Measurements from ENCODE around the gene UPF1. TPM values are rescaled to one million over a fixed set of nuclear protein-coding genes. Genes with fewer than 3 reads are reported as not detected.

UPF1 gene
- total and polyA plus RNA-seq, 4 donors, result 48.3 to 89.2 (median 64.5) TPM

DNA sequence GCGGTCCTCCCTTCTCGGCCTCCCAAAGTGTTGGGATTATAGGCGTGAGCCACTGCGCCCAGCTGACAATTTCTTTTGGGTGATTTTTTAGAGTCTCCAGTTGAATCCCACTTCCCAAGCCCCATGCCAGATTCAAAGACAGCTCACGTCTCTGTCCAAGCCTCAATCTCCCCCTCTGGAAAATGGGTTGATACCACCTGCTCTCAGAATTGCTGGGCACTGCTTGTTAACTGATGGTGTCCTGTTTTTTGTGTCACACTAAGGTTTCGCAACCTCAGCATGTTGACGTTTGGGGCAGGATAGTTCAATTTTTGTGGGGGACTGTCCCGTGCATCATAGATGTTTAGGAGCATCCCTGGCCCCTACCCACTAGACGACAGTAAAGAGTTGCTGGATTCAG, 14.2 kb upstream of the UPF1 start:
- no peak for DNase-seq
- Histone ChIP-seq H3K9ac (ENCODE audit: insufficient read depth in 1 of 2, low read length in 2 of 2) (no peak overlapping the region), H3K27me3 (ENCODE audit: control insufficient read depth in 3 of 3, insufficient read depth in 3 of 3, low read length in 2 of 3) (peaks cover 0 to 2% (median 0%) of the 10 kb centered on the region in 3 donors), H3K4me3 (no peak overlapping the region), H3K27ac (ENCODE audit: low read depth in 1 of 2, low read length in 1 of 2) (no peak overlapping the region), H3K4me1 (ENCODE audit: control insufficient read depth in 5 of 5, insufficient read depth in 5 of 5, low read length in 5 of 5) (no peaks in the 10 kb centered on the region), H3K36me3 (ENCODE audit: control insufficient read depth in 4 of 4, insufficient read depth in 4 of 4, low read length in 4 of 4) (no peaks in the 10 kb centered on the region), H3K9me3 (ENCODE audit: control insufficient read depth in 4 of 4, insufficient read depth in 3 of 4, low read length in 3 of 4) (no peaks in the 10 kb centered on the region)
- 84% methylated on average over 9 of the region's 9 CpGs for WGBS, 2 donors
- no peak for ATAC-seq (ENCODE audit: insufficient read depth, low FRiP score)
- TF ChIP-seq, protein P1, sequence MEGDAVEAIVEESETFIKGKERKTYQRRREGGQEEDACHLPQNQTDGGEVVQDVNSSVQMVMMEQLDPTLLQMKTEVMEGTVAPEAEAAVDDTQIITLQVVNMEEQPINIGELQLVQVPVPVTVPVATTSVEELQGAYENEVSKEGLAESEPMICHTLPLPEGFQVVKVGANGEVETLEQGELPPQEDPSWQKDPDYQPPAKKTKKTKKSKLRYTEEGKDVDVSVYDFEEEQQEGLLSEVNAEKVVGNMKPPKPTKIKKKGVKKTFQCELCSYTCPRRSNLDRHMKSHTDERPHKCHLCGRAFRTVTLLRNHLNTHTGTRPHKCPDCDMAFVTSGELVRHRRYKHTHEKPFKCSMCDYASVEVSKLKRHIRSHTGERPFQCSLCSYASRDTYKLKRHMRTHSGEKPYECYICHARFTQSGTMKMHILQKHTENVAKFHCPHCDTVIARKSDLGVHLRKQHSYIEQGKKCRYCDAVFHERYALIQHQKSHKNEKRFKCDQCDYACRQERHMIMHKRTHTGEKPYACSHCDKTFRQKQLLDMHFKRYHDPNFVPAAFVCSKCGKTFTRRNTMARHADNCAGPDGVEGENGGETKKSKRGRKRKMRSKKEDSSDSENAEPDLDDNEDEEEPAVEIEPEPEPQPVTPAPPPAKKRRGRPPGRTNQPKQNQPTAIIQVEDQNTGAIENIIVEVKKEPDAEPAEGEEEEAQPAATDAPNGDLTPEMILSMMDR (IDR thresholded peaks at IDR 0.05; ENCODE audit: control extremely low read depth, extremely low read depth), result no peak

DNA sequence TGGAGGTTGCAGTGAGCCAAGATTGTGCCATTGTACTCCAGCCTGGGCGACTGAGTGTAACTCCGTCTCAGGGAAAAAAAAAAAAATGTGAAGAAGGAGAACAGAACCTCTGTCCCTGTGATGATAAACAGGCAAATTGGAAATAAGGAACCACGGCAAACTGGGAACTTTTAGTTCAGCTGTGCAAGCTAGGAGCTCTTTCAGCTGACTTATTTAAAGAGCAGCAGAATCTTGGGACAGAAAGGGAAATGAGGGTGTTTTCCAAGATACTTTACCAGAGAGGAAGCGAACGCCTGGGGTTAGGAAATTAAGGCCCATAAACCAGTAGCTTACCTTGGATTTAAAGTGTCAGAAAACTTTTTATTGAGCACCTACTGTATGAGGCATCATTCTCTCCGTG, 3.0 kb upstream of the UPF1 start:
- H3K9ac ChIP-seq (ENCODE audit: insufficient read depth in 1 of 2, low read length in 2 of 2), result no peak overlapping the region
- peaks cover 0 to 3% (median 0%) of the 10 kb centered on the region in 3 donors for H3K27me3 ChIP-seq (ENCODE audit: control insufficient read depth in 3 of 3, insufficient read depth in 3 of 3, low read length in 2 of 3)
- TF ChIP-seq, protein P1 (IDR thresholded peaks at IDR 0.05; ENCODE audit: control extremely low read depth, extremely low read depth), result no peak
- WGBS, 2 donors, result 56 to 62% methylated on average over 6 of the region's 6 CpGs
- H3K4me3 ChIP-seq, result no peak overlapping the region
- no peak overlapping the region for H3K27ac ChIP-seq (ENCODE audit: low read depth in 1 of 2, low read length in 1 of 2)
- ATAC-seq (ENCODE audit: insufficient read depth, low FRiP score) (no peak), DNase-seq (no peak)
- peaks cover 0 to 10% (median 5%) of the 10 kb centered on the region in 5 donors for H3K4me1 ChIP-seq (ENCODE audit: control insufficient read depth in 5 of 5, insufficient read depth in 5 of 5, low read length in 5 of 5)
- H3K9me3 ChIP-seq (ENCODE audit: control insufficient read depth in 4 of 4, insufficient read depth in 3 of 4, low read length in 3 of 4), result peaks cover 0 to 4% (median 0%) of the 10 kb centered on the region in 4 donors
- no peaks in the 10 kb centered on the region for H3K36me3 ChIP-seq (ENCODE audit: control insufficient read depth in 4 of 4, insufficient read depth in 4 of 4, low read length in 4 of 4)

DNA sequence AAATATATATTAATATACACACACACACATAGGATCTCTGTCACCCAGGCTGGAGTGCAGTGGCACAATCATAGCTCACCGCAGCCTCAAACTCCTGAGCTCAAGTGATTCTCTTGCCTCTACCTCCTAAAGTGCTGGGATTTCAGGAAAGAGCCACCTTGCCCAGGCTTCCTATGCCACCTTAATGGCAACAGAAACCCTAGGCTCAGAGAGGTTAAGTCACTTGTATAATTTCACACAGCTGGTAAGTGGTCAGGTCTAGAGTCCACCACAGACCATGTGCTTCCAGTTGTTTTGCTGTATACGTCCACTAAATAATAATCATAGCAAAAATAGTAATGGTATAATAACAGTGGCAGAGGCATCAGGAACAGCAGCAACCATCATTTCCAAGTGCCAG, 1.3 kb upstream of the UPF1 start:
- Histone ChIP-seq H3K27me3 (ENCODE audit: control insufficient read depth in 3 of 3, insufficient read depth in 3 of 3, low read length in 2 of 3) (peaks cover 0 to 3% (median 0%) of the 10 kb centered on the region in 3 donors), H3K4me1 (ENCODE audit: control insufficient read depth in 5 of 5, insufficient read depth in 5 of 5, low read length in 5 of 5) (peaks cover 6 to 19% (median 14%) of the 10 kb centered on the region in 5 donors), H3K9me3 (ENCODE audit: control insufficient read depth in 4 of 4, insufficient read depth in 3 of 4, low read length in 3 of 4) (peaks cover 0 to 4% (median 0%) of the 10 kb centered on the region in 4 donors), H3K36me3 (ENCODE audit: control insufficient read depth in 4 of 4, insufficient read depth in 4 of 4, low read length in 4 of 4) (peaks cover 0 to 6% (median 4%) of the 10 kb centered on the region in 4 donors), H3K27ac (ENCODE audit: low read depth in 1 of 2, low read length in 1 of 2) (no peak overlapping the region), H3K4me3 (no peak overlapping the region), H3K9ac (ENCODE audit: insufficient read depth in 1 of 2, low read length in 2 of 2) (no peak overlapping the region)
- ATAC-seq (ENCODE audit: insufficient read depth, low FRiP score) (no peak), DNase-seq (no peak)
- TF ChIP-seq, protein P1 (IDR thresholded peaks at IDR 0.05; ENCODE audit: control extremely low read depth, extremely low read depth), result no peak
- WGBS, 2 donors, result 92 to 96% methylated on average over 2 of the region's 2 CpGs
